HPDE6-E6E7 (cell line): ENCODE data around the gene WDFY4.

ENCODE experiments used
- DNase-seq: peaks from one replicate; pipeline ENCODE4 v3.0.0; 2011; ENCODE audit warnings: missing footprints; ENCODE audit errors: extremely low spot score

The WDFY4 gene

GRCh38 chr10:48817141-48817540 is 132.5 kb downstream of the WDFY4 start:
- DNase-seq = no peak

GRCh38 chr10:48818081-48818480 is 133.4 kb downstream of the WDFY4 start:
- DNase-seq = no peak

- DNase-seq = no peak
Observed at GRCh38 chr10:48818861-48819520, 134.3 kb downstream of the WDFY4 start.

GRCh38 chr10:48819783-48820182 is 135.1 kb downstream of the WDFY4 start:
- DNase-seq = no peak

GRCh38 chr10:48820231-48820630 is 135.6 kb downstream of the WDFY4 start:
- DNase-seq = no peak

- no peak for DNase-seq
Observed at GRCh38 chr10:48820699-48821098, 136.0 kb downstream of the WDFY4 start.

GRCh38 chr10:48821111-48821510 is 136.4 kb downstream of the WDFY4 start:
- no peak for DNase-seq

- no peak for DNase-seq
Observed at GRCh38 chr10:48821692-48822091, 137.0 kb downstream of the WDFY4 start.

- no peak for DNase-seq
Observed at GRCh38 chr10:48833674-48834073, 149.0 kb downstream of the WDFY4 start.

- no peak for DNase-seq
Observed at GRCh38 chr10:48834189-48834965, 149.7 kb downstream of the WDFY4 start.

- no peak for DNase-seq
Observed at GRCh38 chr10:48835781-48836180, 151.1 kb downstream of the WDFY4 start.

GRCh38 chr10:48836605-48837004 is 151.9 kb downstream of the WDFY4 start:
- DNase-seq = no peak

GRCh38 chr10:48838834-48839233 is 154.2 kb downstream of the WDFY4 start:
- DNase-seq = no peak

- DNase-seq = no peak
Observed at GRCh38 chr10:48839809-48840679, 155.4 kb downstream of the WDFY4 start.

- DNase-seq = no peak
Observed at GRCh38 chr10:48842231-48842630, 157.6 kb downstream of the WDFY4 start.

GRCh38 chr10:48843198-48843597 is 158.5 kb downstream of the WDFY4 start:
- DNase-seq = no peak

GRCh38 chr10:48844616-48845015 is 159.9 kb downstream of the WDFY4 start:
- no peak for DNase-seq

GRCh38 chr10:48845512-48845911 is 160.8 kb downstream of the WDFY4 start:
- DNase-seq = no peak

- no peak for DNase-seq
Observed at GRCh38 chr10:48847691-48848090, 163.0 kb downstream of the WDFY4 start.

- no peak for DNase-seq
Observed at GRCh38 chr10:48856855-48857254, 172.2 kb downstream of the WDFY4 start.

- DNase-seq = no peak
Observed at GRCh38 chr10:48872234-48872633, 187.6 kb downstream of the WDFY4 start.

GRCh38 chr10:48878091-48878490 is 193.4 kb downstream of the WDFY4 start:
- no peak for DNase-seq
